Left lung (tissue), 10 donors: Measurements from ENCODE around the gene STXBP1. TPM values are rescaled to one million over a fixed set of nuclear protein-coding genes. Genes with fewer than 3 reads are reported as not detected.
A peak's percentile ranks its signal among the peaks of the same experiment; 100 is the strongest.

Experiments used
- ATAC-seq: fragments of 200-7000 bp; cut with Tn5 transposase; one replicate; pipeline ENCODE4 v1.9.1; 2020; ENCODE audit warnings: moderate library complexity
- DNase-seq, 4 donors: peaks; one replicate each; pipeline ENCODE4 v3.0.0-alpha.2; 2013 to 2020
- H3K27ac ChIP-seq, 2 donors: fragments of 200-600 bp; sonication (generic) in 1 of 2; one replicate each; pipeline versions ENCODE4 v1.5.0 to v1.8.0; 2020 to 2021
- H3K27me3 ChIP-seq, 2 donors: fragments of 200-600 bp; sonication (generic) in 1 of 2; one replicate each; pipeline versions ENCODE4 v1.5.0 to v1.8.0; 2020 to 2021
- H3K36me3 ChIP-seq, 2 donors: fragments of 200-600 bp; sonication (generic) in 1 of 2; one replicate each; pipeline versions ENCODE4 v1.5.0 to v1.8.0; 2020 to 2021
- H3K4me1 ChIP-seq, 2 donors: fragments of 200-600 bp; one replicate each; pipeline ENCODE4 v1.8.0; 2021
- H3K4me3 ChIP-seq, 2 donors: fragments of 200-600 bp; sonication (generic) in 1 of 2; one replicate each; pipeline versions ENCODE4 v1.5.0 to v1.8.0; 2020 to 2021; ENCODE audit warnings: mild to moderate bottlenecking in 1 of 2
- H3K9me3 ChIP-seq, 2 donors: fragments of 200-600 bp; sonication (generic) in 1 of 2; one replicate each; pipeline versions ENCODE4 v1.5.0 to v1.8.0; 2020 to 2021
- CTCF ChIP-seq, 2 donors: fragments of 200-600 bp; sonication (generic) in 1 of 2; IDR thresholded peaks; one replicate each; pipeline versions ENCODE4 v1.5.0 to v1.8.0; 2021; ENCODE audit warnings: antibody characterized with exemption in 2 of 2
- intact Hi-C, 2 donors: fragments of 100-400 bp; cut with DNase I; formaldehyde crosslinking; loops; one replicate each; pipeline versions ENCODE4 v1.11.2 to v1.14.2; 2022
- polyA plus RNA-seq, 6 donors: library from polyadenylated mRNA; unstranded; fragments of 120-200 nt; gene quantifications; one replicate each; pipeline ENCODE4 v1.2.1, GENCODE V29; 2013; ENCODE audit not compliant: insufficient read length in 6 of 6
- total RNA-seq, 2 donors: library from RNA; stranded (reverse); fragmentation: NEBNext Ultra II Directional; extraction: Animal tissue kit (Norgen Biotek cat#: 25700); gene quantifications; one replicate each; pipeline ENCODE4 v1.2.1, GENCODE V29; 2021
- donor health status: DM: no; HTN: yes; CAD: no.
- donor health status: DM: no; HTN: no; CAD: no.

STXBP1 gene
- total and polyA plus RNA-seq, 8 donors = 40.7 to 76.7 (median 48.8) TPM

- no peak overlapping the region for H3K4me3 ChIP-seq
- peaks cover 6 to 40% of the 10 kb centered on the region in 2 donors for H3K4me1 ChIP-seq
- peak overlapping the region in 1 of 2 donors; percentile 30 for H3K27ac ChIP-seq
- peaks cover 0 to 71% of the 10 kb centered on the region in 2 donors for H3K36me3 ChIP-seq
- ATAC-seq (no peak), DNase-seq (no peak)
- H3K9me3 ChIP-seq = no peaks in the 10 kb centered on the region
- TF ChIP-seq CTCF (IDR thresholded peaks at IDR 0.05) = no peak
- intact Hi-C loops = loop anchor here in 1 of 2 donors (5.0 kb wide), 1 partner anchor 133 kb away; no protein-coding TSS in a partner anchor
- no peaks in the 10 kb centered on the region for H3K27me3 ChIP-seq
Observed at GRCh38 chr9:127739614-127740330, 127.7 kb downstream of the STXBP1 start.

- intact Hi-C loops = no loop called here
- Histone ChIP-seq H3K36me3 (peaks cover 0 to 93% of the 10 kb centered on the region in 2 donors), H3K27me3 (no peaks in the 10 kb centered on the region), H3K9me3 (no peaks in the 10 kb centered on the region), H3K27ac (no peak overlapping the region), H3K4me1 (peaks cover 6 to 33% of the 10 kb centered on the region in 2 donors), H3K4me3 (peak overlapping the region in 1 of 2 donors; percentile 26)
- DNase-seq (peak in 3 of 4 donors; percentile 45 to 89 (median 80)), ATAC-seq (peak; percentile 87)
- no peak for TF ChIP-seq CTCF (IDR thresholded peaks at IDR 0.05)
Observed at GRCh38 chr9:127741831-127742434, 129.9 kb downstream of the STXBP1 start.

Other genes starting within 250 kb of the STXBP1 start
- 10 to 100 TPM; 20.1 to 23.2 TPM for gene SLC2A8, start 215.1 kb upstream of the STXBP1 start, total RNA-seq
- gene SLC2A8, start 215.1 kb upstream of the STXBP1 start, polyA plus RNA-seq = 10 to 100 TPM; 18.6 to 24.2 (median 21.6) TPM
- 1 to 10 TPM; 7.7 to 9.0 TPM for gene ZNF79, start 187.9 kb upstream of the STXBP1 start, total RNA-seq
- 1 to 10 TPM; 6.2 to 7.4 (median 6.4) TPM for gene ZNF79, start 187.9 kb upstream of the STXBP1 start, polyA plus RNA-seq
- 1,000 to 10,000 TPM in 1 of 2 donors, 100 to 1,000 TPM in 1; 902 to 1,036 TPM for gene RPL12, start 160.9 kb upstream of the STXBP1 start, total RNA-seq
- gene RPL12, start 160.9 kb upstream of the STXBP1 start, polyA plus RNA-seq = 1,000 to 10,000 TPM; 1,686 to 2,099 (median 1,980) TPM
- gene LRSAM1, start 160.8 kb upstream of the STXBP1 start, total RNA-seq = 10 to 100 TPM; 16.4 to 24.4 TPM
- gene LRSAM1, start 160.8 kb upstream of the STXBP1 start, polyA plus RNA-seq = 10 to 100 TPM; 17.6 to 20.8 (median 19.4) TPM
- gene CFAP157, start 94.7 kb downstream of the STXBP1 start, total RNA-seq = 1 to 10 TPM in 1 of 2 donors, under 1 TPM in 1; 0.35 to 7.6 TPM
- gene CFAP157, start 94.7 kb downstream of the STXBP1 start, polyA plus RNA-seq = 10 to 100 TPM in 3 of 6 donors, 1 to 10 TPM in 3; 3.3 to 12.6 (median 9.8) TPM
- gene PTRH1, start 103.4 kb downstream of the STXBP1 start, total RNA-seq = 10 to 100 TPM; 17.1 to 20.2 TPM
- gene PTRH1, start 103.4 kb downstream of the STXBP1 start, polyA plus RNA-seq = 10 to 100 TPM in 1 of 6 donors, 1 to 10 TPM in 5; 3.6 to 10.3 (median 6.5) TPM
- gene TTC16, start 103.8 kb downstream of the STXBP1 start, total RNA-seq = 1 to 10 TPM in 1 of 2 donors, under 1 TPM in 1; 0.15 to 1.0 TPM
- 1 to 10 TPM in 1 of 6 donors, under 1 TPM in 5; 0.29 to 1.4 (median 0.78) TPM for gene TTC16, start 103.8 kb downstream of the STXBP1 start, polyA plus RNA-seq
- 10 to 100 TPM; 19.5 to 21.8 TPM for gene TOR2A, start 123.0 kb downstream of the STXBP1 start, total RNA-seq
- gene TOR2A, start 123.0 kb downstream of the STXBP1 start, polyA plus RNA-seq = 10 to 100 TPM; 10.6 to 16.4 (median 13.2) TPM
- gene SH2D3C, start 166.4 kb downstream of the STXBP1 start, total RNA-seq = 10 to 100 TPM; 21.7 to 41.9 TPM
- gene SH2D3C, start 166.4 kb downstream of the STXBP1 start, polyA plus RNA-seq = 10 to 100 TPM; 25.1 to 38.3 (median 32.6) TPM
- 10 to 100 TPM; 78.8 to 83.4 TPM for gene CDK9, start 173.8 kb downstream of the STXBP1 start, total RNA-seq
- gene CDK9, start 173.8 kb downstream of the STXBP1 start, polyA plus RNA-seq = 10 to 100 TPM; 56.0 to 68.7 (median 61.1) TPM
- gene FPGS, start 190.6 kb downstream of the STXBP1 start, total RNA-seq = 10 to 100 TPM; 59.3 to 97.4 TPM
- gene FPGS, start 190.6 kb downstream of the STXBP1 start, polyA plus RNA-seq = 10 to 100 TPM; 38.8 to 61.0 (median 48.5) TPM
- 100 to 1,000 TPM; 173 to 354 TPM for gene ENG, start 242.4 kb downstream of the STXBP1 start, total RNA-seq
- gene ENG, start 242.4 kb downstream of the STXBP1 start, polyA plus RNA-seq = 100 to 1,000 TPM in 1 of 6 donors, 10 to 100 TPM in 5; 71.8 to 120 (median 88.1) TPM